ENCODE data around the gene NIFK.
"Not testable (repeated sequence)": the region's sequence is repeated elsewhere in the genome, so short reads cannot be mapped to it uniquely, and the experiment has no call there.

The NIFK gene

DNA sequence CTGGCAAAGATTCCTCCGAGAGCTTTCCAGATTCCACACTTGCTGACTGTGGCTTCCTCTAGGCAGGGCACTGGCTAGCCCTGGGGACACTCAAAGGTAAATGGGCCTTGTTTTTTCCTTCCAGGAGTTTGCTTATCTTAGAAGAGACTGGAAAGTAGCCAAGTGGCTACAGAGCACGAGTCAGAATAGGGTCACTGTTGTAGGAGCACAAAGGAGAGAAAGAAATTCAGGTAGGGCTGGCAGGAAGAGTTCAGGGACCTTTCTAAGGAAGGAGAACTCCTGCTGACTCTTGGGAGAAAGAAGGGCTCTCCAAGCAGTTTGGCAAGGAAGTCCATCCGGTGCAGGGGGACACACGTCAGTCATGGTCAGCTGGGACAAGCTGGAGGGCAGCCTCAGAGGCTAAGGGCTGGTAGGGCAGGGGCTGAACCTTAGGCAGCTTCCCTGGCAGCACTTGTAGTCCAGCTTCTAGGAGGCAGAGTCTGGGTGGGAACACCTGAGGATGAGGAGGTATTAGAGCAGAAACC is 39.5 kb downstream of the NIFK start:
- no peak for DNase-seq (ENCODE audit: extremely low read depth in 1 of 2, low read depth in 1 of 2)

GRCh38 chr2:121696410-121696930 is 40.2 kb downstream of the NIFK start:
- DNase-seq (ENCODE audit: extremely low read depth in 1 of 2, low read depth in 1 of 2): no peak

DNA sequence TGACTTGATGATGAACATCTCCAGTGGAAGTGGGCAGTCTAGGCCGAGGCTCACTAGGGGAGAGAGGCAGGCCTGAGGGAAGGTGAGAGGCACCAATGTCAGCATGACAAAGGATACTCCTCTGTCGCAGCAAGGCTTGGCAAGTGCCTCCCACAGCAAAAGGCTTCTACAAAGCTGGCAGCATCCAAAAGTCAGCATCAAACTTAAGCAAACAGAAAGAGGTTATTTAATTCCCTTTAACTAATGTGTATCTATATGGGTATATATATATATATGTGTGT is 41.6 kb downstream of the NIFK start:
- DNase-seq (ENCODE audit: extremely low read depth in 1 of 2, low read depth in 1 of 2): no peak

DNA sequence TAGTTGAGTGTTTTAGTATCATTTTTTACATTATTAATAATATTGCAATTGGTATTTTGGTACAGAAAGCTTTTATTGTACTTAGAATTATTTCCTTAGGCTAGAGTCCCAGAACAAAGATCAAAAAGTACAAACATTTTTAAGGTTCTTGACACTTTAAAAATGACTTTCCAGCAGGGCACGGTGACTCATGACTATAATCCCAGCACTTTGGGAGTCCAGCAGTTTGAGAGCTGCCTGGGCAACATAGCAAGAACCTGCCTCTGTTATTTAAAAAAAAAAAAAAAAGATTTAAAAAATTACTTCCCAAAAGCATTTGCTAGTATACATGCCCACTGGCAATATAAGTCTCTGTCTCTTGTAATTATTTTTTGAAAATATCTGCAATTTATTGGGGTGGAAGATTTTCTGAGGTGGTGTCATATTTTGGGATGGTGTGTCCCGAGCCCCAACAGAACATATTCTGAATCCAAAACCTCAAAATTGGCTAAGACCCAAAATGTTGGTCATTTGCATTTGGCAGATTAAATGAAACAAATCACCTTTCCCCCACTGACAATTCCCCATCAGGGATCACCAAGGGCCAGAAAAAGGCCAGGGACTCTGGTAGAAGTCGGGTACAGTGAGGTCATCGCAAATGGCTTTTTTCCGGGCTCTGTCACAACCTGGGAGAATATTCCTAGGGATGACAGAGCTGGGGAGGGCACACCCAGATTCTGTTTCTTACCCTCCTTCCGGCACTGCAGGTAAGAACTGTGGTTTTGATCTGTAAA is 42.1 kb downstream of the NIFK start:
- no peak for DNase-seq (ENCODE audit: extremely low read depth in 1 of 2, low read depth in 1 of 2)

GRCh38 chr2:121690572-121690971 is 46.1 kb downstream of the NIFK start:
- DNase-seq (ENCODE audit: extremely low read depth in 1 of 2, low read depth in 1 of 2): not testable (repeated sequence)

DNA sequence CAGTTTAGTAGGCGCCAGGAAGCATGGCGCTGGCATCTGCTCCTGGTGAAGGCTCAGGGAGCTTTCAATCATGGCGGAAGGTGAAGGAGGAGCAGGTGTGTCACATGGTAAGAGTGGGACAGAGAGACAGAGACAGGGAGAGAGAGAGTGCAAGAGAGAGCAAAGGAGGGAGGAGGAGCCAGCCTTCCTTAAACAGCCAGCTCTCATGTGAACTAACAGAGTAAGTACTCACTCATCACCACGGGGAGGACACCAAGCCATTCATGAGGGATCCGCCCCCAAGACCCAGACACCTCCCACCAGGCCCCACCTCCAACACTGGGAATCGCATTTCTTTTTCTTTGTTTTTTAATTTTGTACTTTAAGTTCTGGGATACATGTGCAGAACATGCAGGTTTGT is 46.6 kb downstream of the NIFK start:
- DNase-seq (ENCODE audit: extremely low read depth in 1 of 2, low read depth in 1 of 2): no peak

DNA sequence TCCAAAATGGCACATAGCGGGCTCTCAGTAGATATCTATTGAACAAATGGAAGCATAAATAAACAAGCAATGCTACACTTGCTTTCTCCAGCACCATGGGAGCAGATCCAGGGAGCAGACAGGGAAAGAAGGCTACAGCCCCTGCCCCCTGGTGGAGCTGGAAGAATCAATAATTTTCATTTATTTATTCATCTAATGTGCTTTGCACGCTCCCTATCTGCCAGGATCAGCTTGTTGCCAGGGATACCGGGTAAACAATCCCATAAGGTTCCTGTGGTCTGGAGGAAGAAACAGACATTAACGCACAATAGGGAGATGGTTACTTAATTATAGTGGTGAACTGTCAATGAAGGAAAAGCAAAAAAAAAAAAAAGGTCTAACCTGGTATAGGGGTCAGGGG is 47.3 kb downstream of the NIFK start:
- DNase-seq (ENCODE audit: extremely low read depth in 1 of 2, low read depth in 1 of 2): no peak

- no peak for DNase-seq (ENCODE audit: extremely low read depth in 1 of 2, low read depth in 1 of 2)
Measured at GRCh38 chr2:121688820-121689219, 47.9 kb downstream of the NIFK start.

GRCh38 chr2:121686902-121687301 is 49.8 kb downstream of the NIFK start:
- no peak for DNase-seq (ENCODE audit: extremely low read depth in 1 of 2, low read depth in 1 of 2)

DNA sequence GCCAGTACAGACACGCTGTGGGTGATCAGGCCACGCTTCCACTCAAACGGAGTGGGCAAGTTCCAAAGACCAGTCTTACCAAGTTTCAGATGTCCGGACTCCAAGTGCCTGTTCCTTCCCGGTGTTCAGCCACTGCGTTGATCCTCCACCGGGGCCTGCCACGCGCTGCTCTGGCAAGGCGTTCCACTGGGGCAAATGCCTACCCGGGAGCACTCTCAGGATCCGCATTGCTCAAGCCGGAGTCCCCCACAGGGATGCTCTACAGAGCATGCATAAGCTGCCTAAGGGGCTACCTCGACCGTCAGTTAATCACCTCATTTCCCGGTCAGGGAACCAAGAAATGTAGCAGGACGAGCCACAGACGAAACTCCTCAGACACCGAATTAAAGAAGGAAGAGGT is 50.5 kb downstream of the NIFK start:
- no peak for DNase-seq (ENCODE audit: extremely low read depth in 1 of 2, low read depth in 1 of 2)

GRCh38 chr2:121682396-121683298 is 54.0 kb downstream of the NIFK start:
- no peak for DNase-seq (ENCODE audit: extremely low read depth in 1 of 2, low read depth in 1 of 2)

DNA sequence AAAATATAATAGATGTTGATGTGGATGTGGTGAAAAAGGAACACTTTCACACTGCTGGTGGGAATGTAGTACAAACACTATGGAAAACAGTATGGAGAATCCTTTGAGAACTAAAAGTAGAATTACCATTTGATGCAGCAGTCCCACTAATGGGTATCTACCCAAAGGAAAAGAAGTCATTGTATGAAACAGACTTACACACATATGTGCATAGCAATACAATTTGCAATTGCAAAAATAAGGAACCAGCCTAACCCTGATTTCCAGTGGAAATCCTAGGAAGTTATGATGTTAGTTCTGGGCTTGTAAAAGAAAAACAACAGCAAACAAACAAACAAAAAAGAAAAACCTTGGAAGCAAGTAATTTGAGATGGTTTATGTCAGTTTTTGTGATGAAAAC is 58.8 kb downstream of the NIFK start:
- DNase-seq (ENCODE audit: extremely low read depth in 1 of 2, low read depth in 1 of 2): no peak
